IPS-NIHi11 (cell line): ENCODE measurements around the gene CLASP2.
"Not testable (repeated sequence)": the region's sequence is repeated elsewhere in the genome, so short reads cannot be mapped to it uniquely, and the experiment has no call there.

Source experiments
- DNase-seq: peaks from one replicate; pipeline ENCODE4 v3.0.0; 2012; ENCODE audit warnings: mixed read lengths, low spot score

CLASP2 gene

DNA sequence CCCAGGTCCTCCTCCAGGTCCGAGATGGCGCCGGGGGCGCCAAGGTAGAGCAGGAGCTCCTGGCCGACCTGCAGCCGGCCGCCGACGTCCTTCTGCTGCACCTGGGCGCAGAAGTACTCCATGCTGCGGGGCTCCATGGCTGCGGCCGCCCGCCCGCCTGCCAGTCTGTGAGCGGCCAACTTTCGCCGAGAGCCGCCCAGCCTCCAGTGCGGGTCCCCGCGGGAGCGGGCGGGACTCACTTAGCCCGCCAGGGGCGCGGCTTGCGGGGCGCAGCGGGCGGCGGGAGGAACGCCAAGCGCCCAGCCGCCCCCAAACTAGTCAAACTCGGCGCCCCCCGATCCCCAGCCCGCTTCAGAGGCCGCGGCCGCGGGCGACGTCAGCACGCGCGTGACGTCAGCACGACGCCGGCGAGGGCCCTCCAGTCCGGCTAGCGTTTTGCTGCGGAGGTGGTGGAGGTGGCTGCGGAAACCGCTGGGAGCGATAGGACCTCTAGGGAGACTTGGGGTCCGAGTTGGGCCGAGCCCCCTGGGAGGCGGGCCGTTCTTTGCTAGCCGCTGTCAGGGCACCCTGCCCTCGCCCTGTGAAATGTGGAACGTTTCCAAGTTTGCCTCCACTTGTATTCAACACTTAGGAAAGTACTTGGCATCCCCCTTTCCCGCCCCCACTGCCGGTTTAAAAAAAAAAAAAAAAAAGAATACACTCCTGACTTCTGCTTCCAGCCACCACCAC, at the start of gene CLASP2:
Gene CLASP2 (minus strand): TSS at position 389 of the 729 bp plus-strand sequence. CDS start 252 bp downstream, at position 137.
- peak; percentile 95 for DNase-seq

DNA sequence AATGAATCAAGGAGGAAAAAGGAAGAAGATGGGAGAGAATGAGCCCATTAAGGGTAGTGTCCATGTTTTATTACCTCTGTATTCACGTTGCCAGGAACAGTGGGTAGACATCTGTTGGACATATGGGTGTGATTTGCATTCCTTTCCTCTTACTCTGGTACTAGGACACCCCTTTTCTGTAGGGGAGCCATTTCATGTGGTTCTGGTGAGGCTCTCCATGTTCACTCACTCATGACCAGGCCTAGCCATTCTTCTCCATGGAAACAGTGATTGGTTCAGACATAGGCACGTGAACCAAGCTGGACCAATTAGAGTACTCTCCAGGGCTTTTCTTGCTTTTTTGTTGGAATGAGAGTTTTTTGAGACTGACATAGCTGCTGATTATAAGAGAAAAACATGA, 40.8 kb upstream of the CLASP2 start:
- DNase-seq, result no peak

DNA sequence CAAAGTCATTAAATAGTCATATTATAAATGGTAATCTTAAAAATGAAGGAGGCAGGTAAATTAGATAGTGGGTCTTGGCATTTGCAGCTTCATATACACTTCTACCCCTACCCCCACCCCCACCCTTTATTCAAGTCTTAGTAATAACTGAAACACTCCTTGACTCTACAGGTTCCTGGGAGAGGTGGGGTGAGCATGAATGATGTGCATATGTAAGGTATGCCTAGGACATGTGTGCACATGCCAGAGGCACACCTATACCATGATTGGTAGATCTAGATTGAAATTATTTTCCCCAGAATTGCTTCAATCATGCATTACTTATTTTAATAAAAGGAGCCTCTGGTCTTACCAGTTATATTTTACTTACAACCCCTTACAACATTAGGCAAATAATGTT, 40.2 kb upstream of the CLASP2 start:
- no peak for DNase-seq

DNA sequence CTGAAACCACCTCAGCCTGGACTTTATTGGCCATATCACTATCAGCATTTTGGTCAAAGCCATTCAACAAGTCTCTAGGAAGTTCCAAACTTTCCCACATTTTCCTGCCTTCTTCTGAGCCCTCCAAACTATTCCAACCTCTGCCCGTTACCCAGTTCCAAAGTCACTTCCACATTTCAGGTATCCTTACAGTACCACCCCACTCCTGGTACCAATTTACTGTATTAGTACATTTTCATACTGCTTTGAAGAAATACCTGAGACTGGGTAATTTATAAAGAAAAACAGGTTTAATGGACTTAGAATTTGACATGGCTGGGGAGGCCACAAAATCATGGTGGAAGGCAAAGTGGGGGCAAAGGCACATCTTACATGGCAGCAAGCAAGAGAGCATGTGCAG, 36.3 kb upstream of the CLASP2 start:
- DNase-seq, result not testable (repeated sequence)

DNA sequence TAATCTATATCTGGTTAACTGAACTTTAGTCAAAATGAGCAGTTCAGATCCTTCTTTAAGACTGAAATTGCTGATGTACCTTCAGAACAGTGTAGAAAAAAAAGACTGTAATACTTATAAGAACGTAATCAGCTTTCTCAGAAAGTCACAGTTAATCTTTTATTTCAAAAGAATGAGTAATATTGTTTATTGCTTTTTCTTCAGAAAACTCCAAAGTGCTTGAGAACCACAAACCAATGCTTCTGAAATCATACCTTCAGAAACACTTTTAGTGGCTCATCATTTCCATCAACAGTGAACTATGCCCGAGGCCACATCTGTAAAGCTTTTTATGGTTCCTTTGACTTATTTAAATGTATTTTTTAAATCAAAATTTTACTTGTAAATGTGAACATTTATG, 33.3 kb upstream of the CLASP2 start:
- DNase-seq, result no peak

DNA sequence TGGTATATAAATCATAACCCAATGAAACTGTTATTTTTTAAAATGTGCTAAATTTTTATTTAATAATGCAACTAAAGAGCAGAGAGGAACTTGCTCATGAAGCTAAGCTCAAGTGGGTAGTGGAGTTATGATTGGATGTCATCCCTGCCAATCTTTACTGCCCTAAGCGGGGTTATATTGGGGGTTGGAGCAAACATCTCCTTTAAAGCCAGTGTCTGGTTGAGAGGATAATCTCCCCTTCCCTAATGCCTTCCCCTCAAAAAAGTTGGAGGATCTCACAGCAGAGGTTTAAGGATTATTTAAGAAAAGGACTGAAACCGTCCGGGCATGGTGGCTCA, 32.1 kb upstream of the CLASP2 start:
- no peak for DNase-seq

DNA sequence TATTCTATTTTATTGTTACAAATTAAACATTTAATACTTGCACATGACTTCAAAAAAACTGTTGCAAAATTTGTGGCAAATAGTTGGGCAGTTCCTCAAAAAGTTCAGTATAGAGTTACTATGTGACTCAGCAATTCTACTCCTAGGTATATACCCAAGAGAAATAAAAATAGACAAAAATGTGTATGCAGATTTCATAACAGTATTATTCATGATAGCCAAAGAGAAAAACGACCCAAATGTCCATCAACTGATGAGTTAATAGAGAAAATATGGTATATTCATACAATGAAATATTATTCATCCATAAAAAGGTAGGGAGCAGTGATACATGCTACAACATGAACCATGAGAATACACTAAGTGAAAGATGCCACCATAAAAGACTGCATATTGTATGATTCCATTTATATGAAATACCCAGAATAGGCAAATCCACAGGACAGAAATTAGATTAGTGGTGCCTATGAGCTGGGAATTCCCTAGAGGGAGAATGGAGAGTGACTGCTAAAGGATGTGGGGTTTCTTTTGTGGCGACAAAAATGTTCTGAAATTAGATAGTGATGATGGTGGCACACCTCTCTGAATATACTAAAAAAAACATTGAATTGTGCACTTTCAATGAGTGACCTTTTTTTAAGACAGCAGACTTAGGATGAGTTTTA, 31.6 kb upstream of the CLASP2 start:
- no peak for DNase-seq

DNA sequence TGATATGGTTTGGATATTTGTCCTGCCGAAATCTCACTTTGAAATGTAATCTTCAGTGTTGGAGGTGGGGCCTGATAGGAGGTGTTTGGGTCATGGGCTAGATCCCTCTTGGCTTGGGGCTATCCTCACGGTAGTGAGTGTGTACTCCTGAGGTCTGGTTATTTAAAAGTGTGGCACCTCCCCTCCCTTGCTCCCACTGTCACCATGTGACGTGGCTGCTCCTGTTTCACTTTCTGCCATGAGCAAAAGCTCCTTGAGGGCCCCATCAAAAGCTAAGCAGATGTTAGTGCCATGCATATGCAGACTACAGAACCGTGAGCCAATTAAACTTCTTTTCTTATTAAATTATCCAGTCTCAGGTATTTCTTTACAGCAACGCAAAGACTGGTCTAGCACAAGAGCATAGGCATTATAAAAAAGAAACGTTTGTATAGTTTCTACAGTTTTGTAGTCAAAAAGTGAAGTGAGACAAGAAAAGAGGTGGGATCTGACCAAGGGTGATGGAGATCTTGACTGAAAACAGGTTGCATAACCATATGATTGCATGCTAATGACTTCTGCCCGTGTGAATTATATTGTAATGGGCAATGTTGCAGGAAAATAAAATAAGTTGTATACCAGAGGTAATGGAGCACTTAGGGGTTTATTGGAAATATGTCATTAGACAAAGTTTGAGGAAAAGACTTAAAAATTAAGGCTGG, 28.5 kb upstream of the CLASP2 start:
- no peak for DNase-seq

DNA sequence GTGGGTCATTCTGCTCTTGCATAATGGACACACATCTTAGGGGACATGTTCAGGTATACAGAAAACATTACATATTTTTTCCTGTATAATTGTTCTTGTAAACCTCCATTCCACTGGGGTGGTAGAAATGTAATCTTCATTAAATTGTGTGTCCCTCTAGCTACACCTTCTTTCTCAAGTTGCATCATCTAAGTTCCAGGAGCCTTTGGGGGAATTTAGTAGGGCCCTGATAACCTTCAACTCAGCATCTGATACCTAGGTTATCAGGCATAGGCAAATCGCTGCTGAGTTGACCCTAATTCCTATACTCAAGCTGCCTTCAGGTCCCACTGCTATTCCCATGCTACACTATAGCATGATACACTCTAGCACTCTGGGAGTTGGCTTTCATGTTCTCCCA, 19.1 kb upstream of the CLASP2 start:
- DNase-seq, result no peak

DNA sequence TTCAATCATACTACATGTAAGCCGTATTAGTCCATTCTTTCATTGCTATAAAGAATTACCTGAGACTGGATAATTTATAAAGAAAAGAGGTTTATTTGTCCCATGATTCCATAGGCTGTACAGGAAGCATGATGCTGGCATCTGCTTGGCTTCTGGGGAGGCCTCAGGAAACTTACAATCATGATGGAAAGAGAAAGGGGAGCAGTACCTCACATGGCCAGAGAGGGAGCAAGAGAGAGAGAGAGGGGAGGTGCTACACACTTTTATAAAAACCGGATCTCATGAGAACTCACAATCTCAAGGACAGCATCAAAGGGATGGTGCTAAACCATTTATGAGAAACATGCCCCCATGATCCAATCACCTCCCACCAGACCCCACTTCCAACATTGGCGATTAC, 14.3 kb upstream of the CLASP2 start:
- no peak for DNase-seq

DNA sequence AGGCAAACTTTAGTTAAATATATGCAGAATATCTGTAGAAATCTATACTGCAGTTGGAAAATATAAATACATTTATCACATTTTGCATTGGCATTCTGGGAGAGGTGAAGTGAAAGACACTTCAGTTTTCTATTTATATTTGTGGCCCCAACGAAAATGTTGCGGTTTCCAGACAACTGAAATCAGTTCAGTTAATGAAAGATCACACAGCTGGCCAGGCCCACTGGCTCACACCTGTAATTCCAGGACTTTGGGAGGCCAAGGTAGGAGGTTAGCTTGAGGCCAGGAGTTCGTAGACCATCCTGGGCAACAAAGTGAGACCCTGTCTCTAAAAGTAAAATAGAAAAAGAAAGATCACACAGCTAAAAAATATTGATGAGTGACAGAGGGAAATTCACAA, 11.9 kb upstream of the CLASP2 start:
- DNase-seq, result no peak

DNA sequence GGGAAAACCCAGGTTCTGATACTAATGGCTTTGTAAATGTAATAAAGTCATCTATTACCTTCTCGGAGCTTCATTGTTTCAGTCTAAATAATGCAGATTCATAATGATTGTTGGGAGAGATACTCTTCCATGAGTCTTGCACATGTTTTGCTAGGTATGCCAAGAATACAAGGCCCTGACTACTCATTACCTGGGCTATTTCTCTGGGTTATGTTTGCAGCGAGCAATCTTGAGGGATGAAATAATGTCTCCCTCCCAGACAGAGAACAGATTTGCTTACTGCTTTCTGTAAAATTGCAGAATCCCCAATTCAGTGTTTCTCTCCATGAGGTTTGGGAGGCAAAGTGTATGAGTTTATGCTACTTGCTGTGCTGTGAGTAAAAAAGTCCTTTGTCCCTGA, 6.2 kb upstream of the CLASP2 start:
- DNase-seq, result no peak

DNA sequence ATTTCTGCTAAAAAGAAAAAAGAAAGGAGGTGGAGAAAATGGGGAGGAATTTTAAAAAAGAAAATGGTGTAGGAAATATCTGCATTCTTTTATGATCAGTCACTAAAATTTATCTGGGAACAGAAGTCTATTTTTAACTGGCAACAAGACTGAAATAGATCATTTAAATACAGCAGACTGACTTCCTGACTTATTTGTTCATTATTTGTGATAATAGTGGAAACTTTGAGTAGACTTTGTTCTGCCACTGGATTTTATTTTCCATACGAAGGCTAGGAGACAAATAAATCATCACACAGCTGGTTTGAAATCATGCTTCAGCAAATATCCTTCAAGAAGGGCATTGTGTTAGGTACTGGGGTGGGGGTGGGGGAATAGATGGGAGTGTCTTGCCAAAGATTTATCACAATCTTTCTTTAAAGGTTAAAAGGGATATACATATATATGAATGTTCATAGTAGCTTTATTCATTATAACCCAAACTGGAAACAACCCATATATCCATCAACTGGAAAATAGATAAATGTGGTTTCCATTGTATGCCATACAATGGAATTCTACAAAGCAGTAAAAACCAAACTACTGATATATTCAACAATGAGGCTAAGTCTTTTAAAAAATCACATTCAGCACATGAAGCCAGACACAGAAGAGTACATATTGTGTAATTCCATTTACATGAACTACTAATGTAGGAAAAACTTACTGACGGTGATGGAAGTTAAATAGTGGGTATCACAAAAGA, 4.7 kb upstream of the CLASP2 start:
- no peak for DNase-seq

DNA sequence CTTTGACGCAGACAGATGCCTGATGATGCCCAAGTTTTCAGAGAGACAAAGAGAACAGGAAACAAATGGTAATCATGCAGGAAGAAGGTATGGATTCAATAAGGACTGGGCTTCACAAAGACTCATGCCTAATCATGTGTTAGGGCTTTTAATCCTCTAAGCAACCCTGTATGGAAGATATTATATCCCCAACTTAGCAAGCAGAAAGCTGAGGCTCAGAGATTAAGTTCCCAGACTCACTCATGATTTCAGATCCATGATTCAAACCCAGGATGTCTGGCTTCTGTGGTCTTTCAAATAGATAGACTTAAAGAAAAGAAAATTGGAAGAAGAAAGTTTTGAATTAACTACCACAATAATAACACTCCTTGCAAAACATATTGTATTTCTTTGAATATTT, 4.1 kb upstream of the CLASP2 start:
- no peak for DNase-seq

DNA sequence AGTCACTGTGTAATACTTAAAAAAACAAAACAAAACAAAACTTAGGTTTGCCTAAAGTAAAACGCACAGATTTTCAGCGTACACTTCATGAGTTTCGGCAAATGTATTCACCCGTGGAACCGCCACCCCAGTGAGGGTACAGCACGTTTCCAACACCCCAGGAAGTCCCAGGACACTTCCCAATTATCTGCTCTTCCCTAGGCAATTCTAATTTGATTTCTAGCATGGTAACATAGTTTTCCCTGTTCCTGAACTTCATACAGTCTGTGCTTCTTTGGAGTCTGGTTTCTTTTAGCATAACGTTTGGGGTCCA, 497 bp upstream of the CLASP2 start:
- no peak for DNase-seq

DNA sequence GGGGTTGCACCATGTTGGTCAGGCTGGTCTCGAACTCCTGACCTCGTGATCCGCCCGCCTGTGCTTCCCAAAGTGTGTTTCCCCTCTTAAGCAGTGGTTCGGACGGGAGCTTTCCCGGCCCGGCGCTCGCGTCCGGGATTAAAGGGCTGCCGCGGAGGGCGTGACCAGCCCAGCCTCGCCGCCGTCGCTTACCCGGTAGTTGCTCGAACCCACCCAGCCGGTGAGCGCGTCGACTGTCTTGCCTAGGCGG, 513 bp downstream of the CLASP2 start:
- peak; percentile 74 for DNase-seq

DNA sequence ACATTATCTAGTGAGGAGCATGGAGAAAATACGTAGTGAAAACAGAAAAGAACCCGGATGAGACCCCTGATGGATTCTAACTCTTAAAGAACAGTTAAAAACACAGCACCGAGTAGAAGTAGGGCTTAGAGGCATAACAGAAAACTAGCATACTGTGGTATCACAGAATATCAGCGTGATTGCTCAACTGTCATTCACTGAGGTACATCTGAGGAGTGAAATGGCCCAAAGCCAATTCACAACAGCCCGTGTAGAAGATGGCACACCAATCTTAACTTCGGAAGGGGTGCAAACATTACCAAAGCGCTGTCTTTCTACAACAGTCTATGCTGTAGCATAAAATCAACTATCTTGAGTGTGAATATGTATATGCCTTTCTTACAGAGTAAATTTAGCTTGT, 1.8 kb downstream of the CLASP2 start:
- no peak for DNase-seq

DNA sequence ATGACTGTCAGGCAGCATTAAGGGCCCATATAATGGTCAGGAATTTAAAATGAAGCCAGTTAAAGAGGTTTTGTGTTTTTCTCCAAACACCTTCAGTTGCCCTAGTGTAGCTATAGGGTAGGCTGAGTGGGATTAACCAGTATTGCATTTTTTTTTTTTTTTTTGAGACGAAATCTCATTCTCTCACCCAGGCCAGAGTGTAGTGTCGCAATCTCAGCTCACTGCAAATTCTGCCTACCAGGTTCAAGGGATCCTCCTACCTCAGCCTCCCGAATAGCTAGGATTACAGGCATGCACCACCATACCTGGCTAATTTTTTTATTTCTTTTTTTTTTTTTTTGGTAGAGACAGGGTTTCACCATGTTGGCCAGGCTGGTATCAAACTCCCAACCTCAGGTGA, 7.0 kb downstream of the CLASP2 start:
- no peak for DNase-seq

DNA sequence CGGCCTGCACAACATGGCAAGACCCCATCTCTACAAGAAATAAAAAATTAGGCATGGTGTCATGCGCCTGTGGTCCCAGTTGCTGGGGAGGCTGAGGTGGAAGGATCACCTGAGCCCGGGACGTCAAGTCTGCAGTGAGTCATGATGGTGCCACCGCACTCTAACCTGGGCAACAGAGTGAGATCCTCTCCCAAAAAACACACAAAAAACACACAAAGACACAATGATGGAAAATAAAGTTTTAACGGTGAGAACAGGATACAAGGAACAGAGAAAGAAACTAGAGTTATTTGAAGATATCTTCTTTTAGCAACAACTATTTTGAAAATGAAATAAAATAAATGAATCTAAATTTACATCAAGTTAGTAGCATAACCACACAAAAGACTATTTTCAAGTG, 12.0 kb downstream of the CLASP2 start:
- DNase-seq, result no peak

DNA sequence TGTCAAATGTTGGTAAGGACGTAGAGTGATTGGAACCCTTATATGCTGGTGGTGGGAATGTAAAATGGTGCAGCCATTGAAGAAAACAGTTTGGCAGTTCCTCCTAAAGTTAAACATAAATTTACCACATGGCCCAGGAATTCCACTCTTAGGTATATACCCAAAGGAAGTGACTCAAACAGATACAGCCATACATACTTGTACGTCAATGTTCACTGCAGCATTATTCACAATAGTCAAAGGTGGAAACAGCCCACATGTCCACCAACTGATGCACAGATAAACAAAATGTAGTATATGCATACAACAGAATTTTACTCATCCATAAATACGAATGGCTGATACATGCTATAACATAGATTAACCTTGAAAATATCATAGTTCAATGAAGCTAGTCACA, 13.2 kb downstream of the CLASP2 start:
- no peak for DNase-seq

DNA sequence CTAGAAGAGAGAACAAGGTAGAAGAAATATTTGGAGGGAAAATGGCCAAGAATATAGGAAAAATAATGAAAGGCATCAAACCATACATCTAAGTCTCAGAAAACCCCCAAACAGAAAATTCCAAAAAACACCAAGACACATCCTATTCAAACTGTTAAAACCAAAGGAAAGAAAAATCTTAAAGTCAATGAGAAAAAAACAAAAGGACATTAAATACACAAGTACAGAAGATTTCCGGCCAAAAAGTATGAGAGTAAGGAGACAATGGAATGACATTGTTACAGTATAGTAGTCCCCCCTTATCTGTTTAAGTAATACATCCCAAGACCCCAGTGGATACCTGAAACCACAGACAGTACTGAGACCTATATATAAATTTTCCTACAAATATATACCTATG, 18.8 kb downstream of the CLASP2 start:
- DNase-seq, result no peak

DNA sequence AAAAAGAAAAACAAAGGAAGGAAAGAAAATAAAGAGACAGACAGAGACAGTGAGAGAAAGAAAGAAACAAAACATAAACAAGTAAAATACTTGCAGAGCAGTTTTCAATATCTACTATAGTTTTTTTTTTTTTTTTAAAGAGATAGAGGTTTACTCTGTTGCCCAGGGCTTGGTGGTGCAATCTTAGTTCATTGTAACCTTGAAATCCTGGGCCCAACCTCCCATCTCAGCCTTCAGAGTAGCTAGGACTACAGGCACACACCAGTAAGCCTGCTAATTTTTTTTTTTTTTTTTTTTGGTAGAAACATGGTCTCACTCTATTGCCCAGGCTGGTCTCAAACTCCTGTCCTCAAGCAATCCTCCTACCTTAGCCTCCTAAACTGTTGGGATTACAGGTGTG, 23.1 kb downstream of the CLASP2 start:
- no peak for DNase-seq

DNA sequence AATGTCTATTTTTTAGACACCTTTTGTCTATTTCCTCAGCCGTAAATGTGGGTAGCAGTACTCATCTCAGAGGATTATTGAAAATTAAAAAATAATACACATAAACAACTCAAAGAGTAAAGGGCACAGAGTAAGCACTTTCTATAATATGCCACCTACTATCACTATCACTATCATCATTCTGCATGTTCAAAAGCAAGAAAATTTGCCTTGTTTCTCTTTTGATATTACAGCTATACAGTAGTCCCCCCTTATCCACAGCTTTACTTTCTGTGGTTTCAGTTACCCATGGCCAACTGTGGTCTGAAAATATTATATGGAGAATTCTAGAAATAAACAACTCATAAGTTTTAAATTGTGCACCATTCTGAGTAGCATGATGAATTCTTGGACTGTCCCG, 27.7 kb downstream of the CLASP2 start:
- no peak for DNase-seq
